GM19397 (cell line): ENCODE results near the gene UBE3B.
"Not testable (repeated sequence)": the region's sequence is repeated elsewhere in the genome, so short reads cannot be mapped to it uniquely, and the experiment has no call there.

Experiments
- ATAC-seq: cut with Tn5 transposase; IDR thresholded peaks from one replicate; pipeline ENCODE4 v1.9.1; 2021; ENCODE audit warnings: mild to moderate bottlenecking, moderate library complexity; ENCODE audit not compliant: unreplicated experiment

UBE3B gene

GRCh38 chr12:109473006-109473405 lies 4.4 kb upstream of the UBE3B start:
- no peak for ATAC-seq

DNA sequence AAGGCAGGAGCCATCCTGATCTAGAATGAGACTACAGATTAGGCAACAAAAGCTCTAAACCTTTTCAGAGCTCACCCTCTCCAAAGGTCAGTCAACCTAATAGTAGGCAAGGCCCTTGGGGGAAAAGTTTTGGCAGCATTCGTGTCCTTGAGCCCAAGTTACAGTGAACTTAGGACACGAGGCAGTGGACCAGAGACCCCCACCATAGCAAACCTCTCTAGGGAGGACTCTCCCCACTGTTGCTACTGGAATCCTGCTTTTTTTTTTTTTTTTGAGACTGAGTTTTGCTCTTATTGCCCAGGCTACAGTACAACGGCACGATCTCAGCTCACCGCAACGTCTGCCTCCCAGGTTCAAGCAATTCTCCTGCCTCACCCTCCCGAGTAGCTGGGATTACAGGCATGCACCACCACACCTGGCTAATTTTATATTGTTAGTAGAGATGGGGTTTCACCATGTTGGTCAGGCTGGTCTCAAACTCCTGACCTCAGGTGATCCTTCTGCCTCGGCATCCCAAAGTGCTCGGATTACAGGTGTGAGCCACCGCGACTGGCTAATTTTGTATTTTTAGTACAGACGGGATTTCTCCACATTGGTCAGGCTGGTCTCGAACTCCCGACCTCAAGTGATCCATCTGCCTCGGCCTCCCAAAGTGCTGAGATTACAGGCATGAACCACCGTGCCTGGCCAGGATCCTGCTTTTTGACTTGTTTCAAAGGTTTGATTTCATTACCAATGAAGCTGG lies 3.7 kb upstream of the UBE3B start:
- not testable (repeated sequence) for ATAC-seq

DNA sequence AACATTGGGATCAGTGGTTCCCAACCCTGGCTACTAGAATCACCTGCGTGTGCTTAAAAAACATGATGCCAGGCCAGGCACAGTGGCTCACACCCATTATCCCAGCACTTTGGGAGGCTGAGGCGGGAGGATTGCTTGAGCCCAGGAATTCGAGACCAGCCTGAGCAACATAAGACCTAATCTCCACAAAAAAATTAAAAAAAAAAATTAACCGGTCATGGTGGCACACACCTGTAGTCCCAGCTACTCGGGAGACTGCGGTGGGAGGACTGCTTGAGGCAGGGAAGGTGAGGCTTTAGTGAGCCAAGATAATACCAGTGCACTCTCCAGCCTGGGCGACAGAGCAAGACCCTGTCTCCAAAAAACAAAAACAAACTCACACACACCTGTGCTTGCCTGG lies 2.3 kb upstream of the UBE3B start:
- no peak for ATAC-seq

- no peak for ATAC-seq
These were observed 1.2 kb upstream of the UBE3B start for GRCh38 chr12:109475993-109476806.

GRCh38 chr12:109476807-109477184 lies 638 bp upstream of the UBE3B start:
- no peak for ATAC-seq

DNA sequence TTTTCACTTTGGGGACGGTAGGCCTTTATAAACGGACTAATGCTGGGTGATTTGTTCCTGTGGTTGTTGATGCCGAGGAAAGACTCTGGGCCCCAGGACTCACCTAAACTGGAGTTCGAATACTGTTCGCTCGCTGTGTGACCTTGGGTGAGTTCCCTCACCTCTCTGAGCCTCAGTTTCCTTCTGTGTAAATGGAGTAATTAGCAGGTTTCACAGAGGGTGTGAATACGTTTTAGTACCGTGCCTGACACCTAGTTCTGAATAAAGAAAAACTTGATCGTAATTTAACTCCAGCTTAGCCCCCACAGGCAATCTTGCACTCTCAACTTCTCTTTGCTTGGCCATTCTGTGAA lies 505 bp downstream of the UBE3B start:
- no peak for ATAC-seq

DNA sequence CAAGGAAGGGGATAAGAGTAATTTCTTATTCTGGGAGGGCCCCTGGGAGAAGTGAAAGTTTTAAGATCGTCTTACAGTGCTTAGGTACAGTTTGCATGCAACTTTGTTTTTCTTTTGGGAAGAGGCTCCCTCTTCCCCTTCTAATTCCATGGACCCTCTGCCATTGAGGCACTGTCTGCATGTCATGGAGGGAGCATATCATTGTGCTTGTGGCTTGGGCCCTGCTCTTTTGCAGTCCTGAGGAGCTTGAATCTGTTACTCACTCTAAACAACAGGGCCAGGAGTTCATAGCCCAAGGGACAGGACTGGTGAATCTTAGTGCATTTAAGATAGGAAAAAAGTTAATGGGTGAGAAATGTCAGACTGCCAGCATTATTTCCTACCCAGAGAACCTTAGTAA lies 2.3 kb downstream of the UBE3B start:
- ATAC-seq, result no peak

DNA sequence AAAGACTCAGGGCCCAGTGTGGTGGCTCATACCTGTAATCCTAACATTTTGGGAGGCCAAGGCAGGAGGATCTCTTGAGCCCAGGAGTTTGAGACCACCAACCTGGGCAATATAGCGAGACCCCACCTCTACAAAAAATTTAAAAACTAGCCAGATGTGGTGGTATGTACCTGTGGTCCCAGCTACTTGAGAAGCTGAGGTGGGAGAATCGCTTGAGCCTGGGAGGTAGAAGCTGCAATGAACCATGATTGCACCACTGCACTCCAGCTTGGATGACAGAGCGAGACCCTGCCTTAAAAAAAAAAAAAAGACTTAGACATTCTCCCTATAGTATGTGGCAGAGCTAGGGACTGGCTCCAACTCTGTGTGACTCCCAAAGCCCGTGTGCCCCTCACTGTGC lies 2.9 kb downstream of the UBE3B start:
- no peak for ATAC-seq

GRCh38 chr12:109481863-109482262 lies 4.4 kb downstream of the UBE3B start:
- ATAC-seq, result no peak

DNA sequence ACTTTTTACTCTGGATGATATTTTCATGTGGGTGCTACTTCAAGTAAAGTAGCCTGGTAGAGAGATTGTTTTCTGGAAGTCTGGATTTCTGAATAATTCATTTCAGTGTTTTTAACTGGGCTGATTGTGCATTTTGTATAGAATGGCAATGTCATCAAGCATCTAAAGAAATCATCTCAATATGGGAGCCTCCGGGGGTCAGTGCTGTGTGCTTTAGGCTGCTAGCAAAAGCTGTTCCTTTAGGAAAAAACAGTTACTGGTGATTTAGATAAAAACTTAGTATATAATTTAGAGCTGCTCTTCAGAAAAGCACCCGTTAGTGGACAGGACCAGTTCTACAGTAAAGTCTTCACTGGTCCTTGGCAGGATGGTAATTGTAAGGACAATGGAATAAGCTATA lies 5.1 kb downstream of the UBE3B start:
- no peak for ATAC-seq

DNA sequence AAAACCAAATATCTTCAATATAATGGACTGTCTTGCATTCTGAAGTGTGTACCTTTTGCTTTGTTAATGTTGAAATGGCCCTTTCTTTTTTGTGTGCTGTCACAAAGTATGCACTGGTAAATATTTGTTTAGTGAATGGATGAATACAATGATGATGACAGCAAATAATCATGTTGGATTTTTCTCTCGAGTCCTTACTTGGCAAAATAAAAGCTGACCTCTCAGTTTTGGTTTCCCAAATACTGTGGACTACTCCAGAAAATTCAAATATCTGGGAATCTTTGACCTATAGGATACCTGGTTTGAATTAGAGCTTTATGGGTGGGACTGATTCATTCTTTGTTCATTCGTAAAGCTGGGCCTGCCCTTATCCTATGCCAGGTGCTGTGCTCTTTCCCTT lies 5.5 kb downstream of the UBE3B start:
- no peak for ATAC-seq

GRCh38 chr12:109483346-109483745 lies 5.9 kb downstream of the UBE3B start:
- ATAC-seq, result no peak

GRCh38 chr12:109485201-109485600 lies 7.8 kb downstream of the UBE3B start:
- ATAC-seq, result no peak

DNA sequence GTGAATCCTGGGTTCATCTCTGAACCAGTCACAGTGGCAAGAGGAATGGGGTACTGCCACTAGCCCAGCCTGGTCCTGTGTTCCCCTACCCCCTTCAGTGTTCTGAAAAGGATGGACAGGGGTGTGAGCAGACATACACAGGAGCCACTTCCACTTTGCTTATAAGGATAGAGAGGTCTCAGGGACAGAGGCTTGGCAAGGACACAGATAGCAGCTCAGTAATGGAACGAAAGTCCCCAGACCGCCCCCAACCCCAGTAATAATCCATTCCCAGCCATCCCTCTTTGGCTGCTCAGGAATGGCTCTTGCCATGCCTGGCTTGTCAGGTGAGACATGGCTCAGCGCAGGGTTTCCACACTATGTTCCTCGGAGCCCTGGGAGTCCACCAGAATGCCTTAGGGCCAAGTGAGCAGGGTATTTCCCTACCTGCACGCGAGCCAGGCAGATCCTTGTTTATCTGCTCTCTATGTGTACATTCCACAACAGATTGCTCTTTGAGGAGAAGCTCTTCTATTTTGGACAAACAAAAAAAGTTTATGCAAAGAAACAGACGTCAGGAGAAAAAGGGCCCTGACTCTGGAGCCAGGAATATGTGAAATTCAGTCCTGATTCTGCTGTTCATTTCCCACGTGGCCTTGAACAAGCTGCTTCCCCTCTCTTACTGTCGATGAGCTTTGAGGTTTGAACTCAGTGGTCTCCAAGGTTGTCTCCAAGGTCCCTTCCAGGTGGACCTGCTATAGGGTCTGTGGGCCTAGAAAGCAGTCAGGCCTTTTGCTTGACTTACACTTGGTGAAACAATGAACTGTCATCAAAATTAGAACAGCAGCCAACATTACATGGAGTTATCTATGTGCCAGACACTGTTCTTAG lies 10.0 kb downstream of the UBE3B start:
- no peak for ATAC-seq

DNA sequence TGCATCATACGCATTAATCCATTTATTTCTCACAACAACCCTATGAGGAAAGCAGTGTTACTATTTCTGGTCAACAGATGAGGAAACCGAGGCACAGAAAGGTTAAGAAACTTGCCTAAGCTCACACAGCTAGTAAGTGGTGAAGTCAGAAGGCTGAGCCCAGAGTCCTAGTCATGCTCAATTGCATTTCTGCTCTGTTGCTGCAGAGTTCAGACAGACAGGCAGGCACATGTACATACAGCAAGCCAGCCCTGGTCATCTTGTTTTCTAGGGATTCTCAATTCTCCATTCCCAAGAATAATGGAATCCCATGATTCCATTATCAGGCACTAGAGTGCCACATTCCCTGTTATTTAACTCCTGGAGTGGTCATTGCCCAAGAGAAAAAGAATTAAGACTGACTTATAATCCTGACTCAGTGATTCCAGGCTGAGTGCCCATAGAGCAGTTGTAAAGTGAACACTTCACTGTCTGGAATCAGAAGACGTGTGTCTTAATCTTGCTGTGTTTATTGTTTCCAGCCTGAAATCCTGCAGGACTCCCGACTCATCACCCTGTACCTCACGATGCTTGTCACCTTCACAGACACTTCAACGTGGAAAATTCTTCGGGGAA lies 10.7 kb downstream of the UBE3B start:
- ATAC-seq, result no peak

- no peak for ATAC-seq
These were observed 11.9 kb downstream of the UBE3B start for GRCh38 chr12:109489016-109489954.

DNA sequence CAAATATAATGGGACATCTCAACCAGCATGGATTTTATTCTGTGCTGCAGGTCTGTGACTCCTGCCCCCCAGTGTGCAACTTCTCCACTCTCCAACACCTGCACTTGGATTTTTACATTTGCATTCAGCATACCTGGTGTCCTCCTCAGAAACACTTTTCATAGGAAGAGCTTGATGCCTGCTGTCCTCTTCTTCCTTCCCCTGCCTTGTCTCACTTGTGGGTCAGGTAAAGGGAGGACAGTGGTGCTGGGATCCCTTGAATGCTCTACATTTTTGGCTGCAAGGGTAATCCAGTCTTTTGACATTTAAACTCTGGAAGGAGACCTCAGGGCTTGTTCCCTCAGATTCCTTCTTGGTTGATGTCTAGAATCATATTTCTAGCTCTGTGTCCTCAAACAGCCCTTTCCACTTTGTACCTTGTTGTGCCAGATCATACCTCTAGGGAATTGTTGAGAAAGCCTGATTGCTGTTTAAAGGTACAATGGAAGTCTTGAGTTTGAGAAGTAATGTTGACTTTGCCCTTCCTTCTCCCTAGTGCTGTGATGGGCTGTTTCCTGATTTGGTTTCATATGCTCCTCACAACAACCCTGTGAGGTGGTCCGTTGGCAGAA lies 12.6 kb downstream of the UBE3B start:
- no peak for ATAC-seq

- ATAC-seq, result no peak
These were observed 14.2 kb downstream of the UBE3B start for GRCh38 chr12:109491671-109492070.

GRCh38 chr12:109492371-109492770 lies 14.9 kb downstream of the UBE3B start:
- ATAC-seq, result no peak

DNA sequence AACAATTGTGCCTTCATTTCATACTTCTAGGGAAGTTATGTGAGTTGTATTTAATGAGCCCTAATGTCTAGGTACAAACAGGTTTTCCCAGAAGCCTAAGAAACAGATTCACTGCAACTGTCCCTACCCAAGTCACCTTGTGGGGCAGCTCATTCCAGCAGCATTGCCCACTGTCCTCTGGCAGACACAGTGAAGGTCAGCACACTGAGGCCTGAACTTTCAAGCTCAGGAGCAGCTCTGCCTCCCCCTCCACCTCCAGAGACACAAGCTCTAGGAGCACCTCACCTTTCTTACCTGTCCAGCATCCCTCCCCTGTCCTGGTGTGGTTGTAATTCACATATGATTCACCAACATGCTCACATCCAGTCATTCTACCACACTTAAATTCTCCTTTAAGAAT lies 15.7 kb downstream of the UBE3B start:
- ATAC-seq, result no peak
